Mucosa of descending colon (tissue), 3 donors: ENCODE measurements around the gene NODAL. TPM values are rescaled to one million over a fixed set of nuclear protein-coding genes. Genes with fewer than 3 reads are reported as not detected.

Experiments
- ATAC-seq: fragments of 200-7000 bp; cut with Tn5 transposase; one replicate; pipeline ENCODE4 v1.9.1; 2020; ENCODE audit warnings: mild to moderate bottlenecking, moderate library complexity
- DNase-seq, 3 donors: peaks; one replicate each; pipeline ENCODE4 v3.0.0-alpha.2; 2020
- H3K36me3 ChIP-seq: fragments of 200-600 bp; one replicate; pipeline ENCODE4 v1.8.0; 2021; ENCODE audit warnings: low read depth, mild to moderate bottlenecking
- H3K4me1 ChIP-seq: fragments of 200-600 bp; one replicate; pipeline ENCODE4 v1.8.0; 2021; ENCODE audit warnings: low read depth, mild to moderate bottlenecking
- H3K4me3 ChIP-seq: fragments of 200-600 bp; one replicate; pipeline ENCODE4 v1.8.0; 2021; ENCODE audit warnings: mild to moderate bottlenecking
- H3K9me3 ChIP-seq: fragments of 200-600 bp; one replicate; pipeline ENCODE4 v1.8.0; 2021; ENCODE audit warnings: mild to moderate bottlenecking
- intact Hi-C, 2 donors: fragments of 100-400 bp; cut with DNase I in 1 of 2; cut with micrococcal nuclease in 1 of 2; formaldehyde crosslinking; loops; one replicate each; pipeline versions ENCODE4 v1.11.0 to v1.11.1; 2022; cut with DNase I, micrococcal nuclease
- total RNA-seq, 3 donors: library from RNA; stranded (reverse); fragmentation: NEBNext Ultra II Directional in 2 of 3; extraction: Animal tissue kit (Norgen Biotek cat#: 25700) in 2 of 3; gene quantifications; one replicate each; pipeline versions ENCODE4 v1.2.1 to v1.2.4, GENCODE V29; 2021 to 2023
- TF ChIP-seq, protein P1 (sequence below): fragments of 200-600 bp; IDR thresholded peaks from one replicate; pipeline ENCODE4 v1.8.0; 2022; ENCODE audit warnings: antibody characterized with exemption, mild to moderate bottlenecking
- donor health status: DM: no; HTN: no; CAD: no; lungs with moderate emphysema.
- donor health status: DM: no; HTN: no; CAD: no.
- donor health status: DM: no; HTN: yes; CAD: no.

Gene NODAL
- total RNA-seq, 3 donors from 2014 or later: not detected

DNA sequence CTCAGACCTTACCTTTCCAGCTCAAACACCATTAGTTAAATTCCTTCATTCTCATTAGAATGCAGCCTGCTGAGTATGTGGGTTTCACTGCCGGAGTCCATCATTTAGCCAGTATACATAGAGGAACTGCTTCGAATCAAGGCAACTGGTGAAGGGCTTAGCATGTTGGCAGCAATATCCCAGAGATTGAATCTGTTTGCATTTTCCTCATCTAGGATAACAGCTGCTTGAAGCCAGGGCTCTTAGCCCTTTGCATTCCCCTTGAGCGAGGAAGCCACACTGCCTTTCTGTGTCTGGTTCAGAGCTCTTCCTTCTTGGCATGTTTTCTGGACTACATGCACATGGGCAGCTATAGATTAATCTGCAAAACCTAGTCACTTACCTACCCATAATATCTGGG, 14.7 kb downstream of the NODAL start:
- peaks cover 24% of the 10 kb centered on the region for H3K4me1 ChIP-seq

GRCh38 chr10:70425096-70425495, 16.4 kb downstream of the NODAL start:
- Histone ChIP-seq H3K36me3 (peaks cover 14% of the 10 kb centered on the region), H3K9me3 (no peaks in the 10 kb centered on the region), H3K4me3 (no peak overlapping the region), H3K4me1 (peaks cover 24% of the 10 kb centered on the region)
- intact Hi-C loops: no loop called here
- peak; percentile 93 for ATAC-seq
- DNase-seq: peak in 1 of 3 donors; percentile 48
- TF ChIP-seq, protein P1, sequence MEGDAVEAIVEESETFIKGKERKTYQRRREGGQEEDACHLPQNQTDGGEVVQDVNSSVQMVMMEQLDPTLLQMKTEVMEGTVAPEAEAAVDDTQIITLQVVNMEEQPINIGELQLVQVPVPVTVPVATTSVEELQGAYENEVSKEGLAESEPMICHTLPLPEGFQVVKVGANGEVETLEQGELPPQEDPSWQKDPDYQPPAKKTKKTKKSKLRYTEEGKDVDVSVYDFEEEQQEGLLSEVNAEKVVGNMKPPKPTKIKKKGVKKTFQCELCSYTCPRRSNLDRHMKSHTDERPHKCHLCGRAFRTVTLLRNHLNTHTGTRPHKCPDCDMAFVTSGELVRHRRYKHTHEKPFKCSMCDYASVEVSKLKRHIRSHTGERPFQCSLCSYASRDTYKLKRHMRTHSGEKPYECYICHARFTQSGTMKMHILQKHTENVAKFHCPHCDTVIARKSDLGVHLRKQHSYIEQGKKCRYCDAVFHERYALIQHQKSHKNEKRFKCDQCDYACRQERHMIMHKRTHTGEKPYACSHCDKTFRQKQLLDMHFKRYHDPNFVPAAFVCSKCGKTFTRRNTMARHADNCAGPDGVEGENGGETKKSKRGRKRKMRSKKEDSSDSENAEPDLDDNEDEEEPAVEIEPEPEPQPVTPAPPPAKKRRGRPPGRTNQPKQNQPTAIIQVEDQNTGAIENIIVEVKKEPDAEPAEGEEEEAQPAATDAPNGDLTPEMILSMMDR: no peak

More for the DNA sequence above, 14.7 kb downstream of the NODAL start:
- intact Hi-C loops: no loop called here
- TF ChIP-seq, protein P1: no peak
- Histone ChIP-seq H3K9me3 (no peaks in the 10 kb centered on the region), H3K4me3 (no peak overlapping the region), H3K36me3 (peaks cover 8% of the 10 kb centered on the region)
- no peak for DNase-seq
- ATAC-seq: no peak

- Histone ChIP-seq H3K9me3 (no peaks in the 10 kb centered on the region), H3K4me3 (no peak overlapping the region), H3K4me1 (peaks cover 24% of the 10 kb centered on the region), H3K36me3 (peaks cover 14% of the 10 kb centered on the region)
- DNase-seq: no peak
- intact Hi-C loops: no loop called here
- TF ChIP-seq, protein P1: no peak
- no peak for ATAC-seq
Measured at GRCh38 chr10:70424320-70424719, 17.2 kb downstream of the NODAL start.

DNA sequence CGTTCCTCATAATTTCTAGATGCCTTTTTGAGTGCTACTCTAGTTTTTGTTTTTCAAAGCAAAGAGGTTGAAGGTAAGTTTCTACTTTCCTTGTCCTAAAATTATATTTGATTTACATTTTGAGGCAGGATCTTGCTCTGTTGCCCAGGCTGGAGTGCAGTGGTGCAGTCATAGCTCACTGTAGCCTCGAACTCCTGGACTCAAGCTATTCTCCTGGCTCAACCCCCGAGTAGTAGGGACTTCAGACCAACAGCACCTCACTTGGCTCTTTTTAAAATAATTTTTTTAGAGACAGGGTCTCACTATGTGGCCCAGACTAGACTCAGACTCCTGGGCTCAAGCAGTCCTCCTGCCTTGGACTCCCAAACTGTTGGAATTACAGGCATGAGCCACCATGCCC, 22.8 kb downstream of the NODAL start:
- Histone ChIP-seq H3K36me3 (peaks cover 14% of the 10 kb centered on the region), H3K9me3 (no peaks in the 10 kb centered on the region), H3K4me3 (no peak overlapping the region), H3K4me1 (no peaks in the 10 kb centered on the region)
- no peak for DNase-seq
- no peak for ATAC-seq
- intact Hi-C loops: no loop called here
- TF ChIP-seq, protein P1: no peak

DNA sequence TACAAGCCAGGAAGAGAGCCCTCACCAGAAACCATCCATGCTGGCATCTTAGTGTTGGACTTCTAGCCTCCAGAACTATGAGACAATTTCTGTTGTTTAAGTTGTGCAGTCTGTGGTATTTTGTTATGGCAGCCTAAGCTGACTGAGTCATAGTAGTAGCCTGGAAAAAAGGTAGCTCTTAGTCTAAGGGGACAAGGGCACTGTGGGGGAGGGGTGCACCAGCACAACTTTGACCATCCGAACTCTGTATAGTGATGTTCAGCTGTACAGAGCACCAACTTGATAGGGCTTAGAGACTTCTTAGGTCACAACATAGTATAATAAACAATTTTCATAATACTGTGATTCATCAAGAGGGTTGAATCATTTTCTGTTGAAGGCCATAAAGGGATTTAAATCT, 23.3 kb downstream of the NODAL start:
- intact Hi-C loops: no loop called here
- DNase-seq (no peak), ATAC-seq (peak; percentile 46)
- Histone ChIP-seq H3K9me3 (no peaks in the 10 kb centered on the region), H3K4me3 (no peak overlapping the region), H3K4me1 (no peaks in the 10 kb centered on the region), H3K36me3 (peaks cover 11% of the 10 kb centered on the region)
- TF ChIP-seq, protein P1: no peak

DNA sequence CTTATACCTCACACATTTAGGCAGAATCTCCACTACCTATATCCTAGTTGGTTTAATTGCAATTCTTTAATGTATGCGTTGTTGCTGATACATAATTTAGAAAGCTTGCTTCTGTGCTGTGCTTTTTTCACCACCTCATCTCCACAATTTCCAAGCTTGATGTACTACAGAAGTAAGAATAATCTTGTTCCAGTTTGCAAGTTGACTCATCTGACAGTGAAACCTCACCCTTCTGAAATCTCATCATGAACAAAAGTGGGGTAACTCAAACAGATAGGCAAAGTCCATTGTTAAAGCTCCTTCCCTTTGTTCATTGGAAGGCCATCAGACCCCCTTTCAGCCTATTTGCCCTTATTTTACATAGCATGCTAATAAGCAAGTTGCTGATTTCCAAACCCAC, 23.9 kb downstream of the NODAL start:
- Histone ChIP-seq H3K9me3 (no peaks in the 10 kb centered on the region), H3K36me3 (peaks cover 11% of the 10 kb centered on the region), H3K4me3 (no peak overlapping the region), H3K4me1 (peaks cover 2% of the 10 kb centered on the region)
- intact Hi-C loops: no loop called here
- TF ChIP-seq, protein P1: no peak
- DNase-seq (no peak), ATAC-seq (no peak)
